ENCODE measurements around the gene MTERF4. TPM values are rescaled to one million over a fixed set of nuclear protein-coding genes. Genes with fewer than 3 reads are reported as not detected.

Gene MTERF4
- total and polyA plus RNA-seq, 10 of the 15 experiments (the other 5 are each of a cell fraction or from before 2014, with no cell fraction given), result 36.7 to 69.1 (median 45.5) TPM

- Histone ChIP-seq H3K4me2 (ENCODE audit: control insufficient read depth, insufficient read depth) (no peak overlapping the region), H3K27ac (ENCODE audit: control insufficient read depth, insufficient read depth) (no peak overlapping the region), H4K20me1 (ENCODE audit: control insufficient read depth, insufficient read depth) (no peaks in the 10 kb centered on the region), H3K79me2 (ENCODE audit: control insufficient read depth, insufficient read depth, low read length) (no peaks in the 10 kb centered on the region), H3K9ac (ENCODE audit: control insufficient read depth, insufficient read depth, low read length) (no peak overlapping the region), H3K4me3 (no peak overlapping the region), H3K4me1 (ENCODE audit: control insufficient read depth, insufficient read depth, low read length) (peaks cover 4% of the 10 kb centered on the region), H2AFZ (ENCODE audit: control insufficient read depth, low read depth, low read length) (no peak overlapping the region), H3K9me3 (replicated peaks; ENCODE audit: control insufficient read depth, insufficient read depth, low read length) (no peaks in the 10 kb centered on the region), H3K27me3 (replicated peaks in 1 of 2; ENCODE audit: control insufficient read depth in 2 of 2, insufficient read depth in 2 of 2, low read length in 1 of 2) (no peaks in the 10 kb centered on the region), H3K36me3 (ENCODE audit: control insufficient read depth in 2 of 2, insufficient read depth in 2 of 2, low read length in 1 of 2) (no peaks in the 10 kb centered on the region; a peak in 1 of 4 replicates)
- in situ Hi-C loops (cut with MboI) (no loop called here), intact Hi-C loops (cut with micrococcal nuclease; ENCODE audit: unreplicated experiment) (no loop called here)
- ChIA-PET POLR2A (no interaction called here), RAD21 (ENCODE audit: unreplicated experiment) (no interaction called here), SMC1A (ENCODE audit: uncharacterized antibody, unreplicated experiment) (interaction anchor here (1.0 kb wide), 1 partner anchor 10 kb away, joined by 3 read pairs; no protein-coding TSS in a partner anchor), CTCF (no interaction called here)
- DNase-seq (ENCODE audit: low read depth, low spot score) (no peak), ATAC-seq (no peak), FAIRE-seq (no peak)
- BruUV-seq (replicated peaks), result no TSS peak
- no peak for TF ChIP-seq SP1 (IDR thresholded peaks at IDR 0.05; ENCODE audit: low read depth, low read length)
- TF ChIP-seq SIX5 (IDR thresholded peaks at IDR 0.05; ENCODE audit: low read depth, low read length, severe bottlenecking), result no peak
- no peak for TF ChIP-seq FOS (IDR thresholded peaks at IDR 0.05; ENCODE audit: borderline replicate concordance, extremely low read depth, insufficient read length)
- no peak for TF ChIP-seq HCFC1 (IDR thresholded peaks at IDR 0.05; ENCODE audit: low read length)
- no peak for TF ChIP-seq EGR1 (IDR thresholded peaks at IDR 0.05; ENCODE audit: borderline replicate concordance in 1 of 2, low read depth in 2 of 2, low read length in 2 of 2)
- 76% methylated on average over 11 of the region's 11 CpGs for WGBS (ENCODE audit: insufficient coverage, insufficient replicate concordance, low lambda C conversion rate, missing lambda C conversion rate)
Observed at GRCh38 chr2:241048949-241049343, 53.1 kb downstream of the MTERF4 start.

- no peak for ATAC-seq
- SMC1A ChIA-PET (ENCODE audit: uncharacterized antibody, unreplicated experiment), result no interaction called here
- H3K27ac ChIP-seq (ENCODE audit: control insufficient read depth, insufficient read depth), result no peak overlapping the region
- POLR2A ChIA-PET, result no interaction called here
- no peak for DNase-seq (ENCODE audit: low read depth, low spot score)
- in situ Hi-C loops (cut with MboI) (no loop called here), intact Hi-C loops (cut with micrococcal nuclease; ENCODE audit: unreplicated experiment) (no loop called here)
- H3K36me3 ChIP-seq (ENCODE audit: control insufficient read depth in 2 of 2, insufficient read depth in 2 of 2, low read length in 1 of 2), result no peaks in the 10 kb centered on the region; a peak in 1 of 4 replicates
- no peak overlapping the region for H3K4me2 ChIP-seq (ENCODE audit: control insufficient read depth, insufficient read depth)
- no peak overlapping the region for H2AFZ ChIP-seq (ENCODE audit: control insufficient read depth, low read depth, low read length)
- BruUV-seq (replicated peaks), result no TSS peak
- no peak for FAIRE-seq
- H3K4me1 ChIP-seq (ENCODE audit: control insufficient read depth, insufficient read depth, low read length), result peaks cover 4% of the 10 kb centered on the region
- TF ChIP-seq CBX3 (IDR thresholded peaks at IDR 0.05; ENCODE audit: borderline replicate concordance, low read depth) (no peak), NRF1 (conservative IDR thresholded peaks at IDR 0.05; ENCODE audit: low read depth, low read length) (no peak), CHD1 (IDR thresholded peaks at IDR 0.05; ENCODE audit: low read depth, low read length) (no peak), ZBTB11 (CRISPR knock-in tag; IDR thresholded peaks at IDR 0.05) (no peak), SREBF1 (IDR thresholded peaks at IDR 0.05; ENCODE audit: low read length) (no peak), ZNF207 (IDR thresholded peaks at IDR 0.05; ENCODE audit: borderline replicate concordance) (no peak), SUZ12 (IDR thresholded peaks at IDR 0.05; ENCODE audit: unreplicated experiment) (no peak)
- RAD21 ChIA-PET (ENCODE audit: unreplicated experiment), result no interaction called here
- CTCF ChIA-PET, result interaction anchor here (0.6 kb wide), 1 partner anchor 1484 kb away, joined by 3 read pairs; no protein-coding TSS in a partner anchor
- no peaks in the 10 kb centered on the region for H3K27me3 ChIP-seq (replicated peaks in 1 of 2; ENCODE audit: control insufficient read depth in 2 of 2, insufficient read depth in 2 of 2, low read length in 1 of 2)
- H4K20me1 ChIP-seq (ENCODE audit: control insufficient read depth, insufficient read depth), result no peaks in the 10 kb centered on the region
- 88% methylated on average over 30 of the region's 30 CpGs for WGBS (ENCODE audit: insufficient coverage, insufficient replicate concordance, low lambda C conversion rate, missing lambda C conversion rate)
- no peak overlapping the region for H3K9ac ChIP-seq (ENCODE audit: control insufficient read depth, insufficient read depth, low read length)
- no peak overlapping the region for H3K4me3 ChIP-seq
- H3K79me2 ChIP-seq (ENCODE audit: control insufficient read depth, insufficient read depth, low read length), result no peaks in the 10 kb centered on the region
- H3K9me3 ChIP-seq (replicated peaks; ENCODE audit: control insufficient read depth, insufficient read depth, low read length), result no peaks in the 10 kb centered on the region
Observed at GRCh38 chr2:241048149-241048948, 53.7 kb downstream of the MTERF4 start.
